B cell (primary cell): ENCODE data around the gene ITGA5. TPM values are rescaled to one million over a fixed set of nuclear protein-coding genes. Genes with fewer than 3 reads are reported as not detected.

Experiments
- ATAC-seq: fragments of 200-7000 bp; cut with Tn5 transposase; one replicate; pipeline ENCODE4 v1.10.0; 2021; ENCODE audit warnings: low read depth, mild to moderate bottlenecking, moderate number of reproducible peaks, moderate library complexity
- CTCF ChIA-PET: fragments of 350-600 bp; sonication (Branson Sonifier 250); formaldehyde crosslinking; loops from one replicate; lab custom pipeline; 2021; ENCODE audit warnings: antibody characterized with exemption, inconsistent platforms; lab: Charles Lee
- POLR2A ChIA-PET: fragments of 350-600 bp; sonication (Branson Sonifier 250); formaldehyde crosslinking; loops from one replicate; lab custom pipeline; 2021; ENCODE audit warnings: antibody characterized with exemption; lab: Charles Lee
- DNase-seq: peaks from one replicate; pipeline ENCODE4 v3.0.0; 2013
- H2AFZ ChIP-seq: 2 replicates; pipeline ENCODE4 v1.6.1; 2012; ENCODE audit warnings: mild to moderate bottlenecking, low read depth, low read length; ENCODE audit not compliant: insufficient read depth, poor library complexity, severe bottlenecking
- H3K27ac ChIP-seq, 2 donors: 1 replicate in 1 of 2; 2 replicates in 1 of 2; pipeline ENCODE4 v1.5.1; 2012 to 2013; ENCODE audit warnings: low read length in 2 of 2, mild to moderate bottlenecking in 2 of 2, moderate library complexity in 1 of 2
- H3K27me3 ChIP-seq, 4 experiments: fragments of 200-600 bp in 1 of 4; sonication (generic) in 1 of 4; replicated peaks in 1 of 4; 1 replicate in 2 of 4; 2 replicates in 2 of 4; pipeline versions ENCODE4 v1.6.1 to v1.7.0; 2013 to 2016; ENCODE audit warnings: low read length in 3 of 4, mild to moderate bottlenecking in 2 of 4, mixed read lengths in 1 of 4, moderate library complexity in 1 of 4; ENCODE audit not compliant: insufficient read depth in 4 of 4, control insufficient read depth in 3 of 4; ENCODE audit errors: control extremely low read depth in 1 of 4
- H3K36me3 ChIP-seq, 2 experiments: replicated peaks in 1 of 2; 1 replicate in 1 of 2; 2 replicates in 1 of 2; pipeline versions ENCODE4 v1.6.1 to v1.7.1; 2013; ENCODE audit warnings: low read length in 1 of 2; ENCODE audit not compliant: insufficient read depth in 2 of 2, control insufficient read depth in 1 of 2; ENCODE audit errors: control extremely low read depth in 1 of 2, extremely low read depth in 1 of 2
- H3K4me1 ChIP-seq, 2 donors: fragments of 200-600 bp in 1 of 2; sonication (generic) in 1 of 2; 1 replicate in 1 of 2; 2 replicates in 1 of 2; pipeline versions ENCODE4 v1.5.1 to v1.6.1; 2013 to 2017; ENCODE audit warnings: low read length in 2 of 2; ENCODE audit not compliant: control insufficient read depth in 2 of 2, insufficient read depth in 2 of 2
- H3K4me2 ChIP-seq: replicated peaks from 2 replicates; pipeline ENCODE3; 2012; ENCODE audit warnings: mild to moderate bottlenecking, low read depth, low read length; ENCODE audit not compliant: poor library complexity, severe bottlenecking
- H3K4me3 ChIP-seq, 5 experiments: fragments of 200-600 bp in 1 of 5; sonication (generic) in 1 of 5; 1 replicate in 3 of 5; 2 replicates in 2 of 5; pipeline versions ENCODE4 v1.5.1 to v1.7.0; 2011 to 2016; ENCODE audit warnings: low read length in 4 of 5, mild to moderate bottlenecking in 4 of 5, low read depth in 2 of 5, control low read depth in 1 of 5, moderate library complexity in 1 of 5; ENCODE audit not compliant: insufficient read depth in 1 of 5; ENCODE audit errors: control extremely low read depth in 1 of 5, extremely low read depth in 1 of 5
- H3K79me2 ChIP-seq: fragments of 200-600 bp; sonication (generic); one replicate; pipeline ENCODE4 v1.6.0; 2016; ENCODE audit warnings: low read length; ENCODE audit not compliant: control insufficient read depth, insufficient read depth
- H3K9ac ChIP-seq: fragments of 200-600 bp; sonication (generic); 2 replicates; pipeline ENCODE4 v1.6.1; 2017; ENCODE audit warnings: mild to moderate bottlenecking, low read length, moderate library complexity
- H3K9me3 ChIP-seq, 3 donors: one replicate each; pipeline versions ENCODE4 v1.6.1 to v1.7.1; 2013; ENCODE audit warnings: low read length in 2 of 3; ENCODE audit not compliant: control insufficient read depth in 2 of 3, insufficient read depth in 1 of 3; ENCODE audit errors: control extremely low read depth in 1 of 3
- H4K20me1 ChIP-seq: 2 replicates; pipeline ENCODE4 v1.6.0; 2012; ENCODE audit warnings: mild to moderate bottlenecking, low read length; ENCODE audit not compliant: insufficient read depth, control insufficient read depth, poor library complexity, severe bottlenecking
- H3K27ac Mint-ChIP-seq: one replicate; pipeline ENCODE4 v1.8.0; 2021; ENCODE audit warnings: mixed read lengths
- H3K27me3 Mint-ChIP-seq: one replicate; pipeline ENCODE4 v1.8.0; 2021; ENCODE audit warnings: mixed read lengths
- H3K4me1 Mint-ChIP-seq: one replicate; pipeline ENCODE4 v1.8.0; 2021; ENCODE audit warnings: mixed read lengths
- H3K4me3 Mint-ChIP-seq: one replicate; pipeline ENCODE4 v1.8.0; 2021; ENCODE audit warnings: mixed read lengths
- H3K9me3 Mint-ChIP-seq: one replicate; pipeline ENCODE4 v1.8.0; 2022; ENCODE audit warnings: mixed read lengths; ENCODE audit not compliant: insufficient read depth
- CTCF ChIP-seq: fragments of 200-600 bp; IDR thresholded peaks from one replicate; pipeline ENCODE4 v1.8.0; 2022; ENCODE audit warnings: antibody characterized with exemption, mild to moderate bottlenecking
- EZH2 ChIP-seq: IDR thresholded peaks from 2 replicates; pipeline ENCODE4 v1.6.1; 2012; ENCODE audit warnings: borderline replicate concordance, low read depth, mild to moderate bottlenecking, moderate library complexity, low read length; ENCODE audit not compliant: insufficient read depth, poor library complexity, severe bottlenecking
- WGBS: methylation state at CpG from one replicate; pipeline ENCODE4 v1.1.5; 2013; ENCODE audit warnings: missing lambda C conversion rate; ENCODE audit not compliant: insufficient coverage; 5-methylcytosine and 5-hydroxymethylcytosine counted together
- intact Hi-C: fragments of 100-400 bp; cut with micrococcal nuclease; formaldehyde crosslinking; loops from one replicate; pipeline ENCODE4 v1.10.0; 2022
- polyA plus RNA-seq: library from polyadenylated mRNA; depleted of rRNA; stranded (reverse); fragments of >200 nt; gene quantifications from 2 replicates; pipeline ENCODE4 v1.2.3, GENCODE V29; 2012
- total RNA-seq, 2 donors: library from RNA; stranded (reverse); fragments of 120-200 nt in 1 of 2; gene quantifications; 1 replicate in 1 of 2; 2 replicates in 1 of 2; pipeline versions ENCODE4 v1.2.3 to v1.2.4, GENCODE V29; 2013 to 2022

Gene ITGA5
- total and polyA plus RNA-seq, 2 donors (not counting 1 experiment from before 2014, with no cell fraction given), result 3.6 to 6.1 TPM

- WGBS, result 66% methylated on average over 7 of the region's 10 CpGs
Measured at GRCh38 chr12:54439521-54440255, 20.6 kb upstream of the ITGA5 start.

More at GRCh38 chr12:54439521-54440255, 20.6 kb upstream of the ITGA5 start:
- Histone ChIP-seq H3K4me1 (peaks cover 0 to 3% of the 10 kb centered on the region in 2 donors), H2AFZ (no peak overlapping the region), H3K36me3 (no peaks in the 10 kb centered on the region), H4K20me1 (no peaks in the 10 kb centered on the region), H3K27me3 (peaks cover 0 to 4% (median 0%) of the 10 kb centered on the region in 4 experiments), H3K4me2 (no peak overlapping the region), H3K9ac (no peak overlapping the region), H3K4me3 (no peak overlapping the region), H3K9me3 (no peaks in the 10 kb centered on the region), H3K79me2 (no peaks in the 10 kb centered on the region), H3K27ac (no peak overlapping the region)
- POLR2A ChIA-PET, result interaction anchor here (4.1 kb wide), 1 partner anchor 40 kb away, joined by 18 read pairs; no protein-coding TSS in a partner anchor
- TF ChIP-seq EZH2 (no peak), CTCF (peak; percentile 89)
- Mint-ChIP-seq H3K9me3 (no peaks in the 10 kb centered on the region), H3K4me1 (peaks cover 2% of the 10 kb centered on the region), H3K27ac (no peak overlapping the region), H3K4me3 (no peak overlapping the region), H3K27me3 (peaks cover 23% of the 10 kb centered on the region)
- CTCF ChIA-PET, result interaction anchor here (0.6 to 34.5 kb wide), 28 partner anchors 8 to 1115 kb away, joined by 3 to 1030 read pairs (median 5); partner anchors contain the start of genes ITGA5, NCKAP1L and ZNF385A
- peak; percentile 71 for DNase-seq
- intact Hi-C loops, result loop anchor here (1.0 kb wide), 1 partner anchor 40 kb away; no protein-coding TSS in a partner anchor
- ATAC-seq, result peak; percentile 80
